NT2/D1 (cell line): ENCODE results near the gene NADSYN1.

ENCODE experiments used
- SUZ12 ChIP-seq: IDR thresholded peaks from 2 replicates; pipeline ENCODE4 v1.6.1; 2011; ENCODE audit not compliant: insufficient read length, insufficient read depth; ENCODE audit errors: extremely low read depth
- YY1 ChIP-seq: IDR thresholded peaks from 2 replicates; pipeline ENCODE4 v1.6.1; 2011; ENCODE audit not compliant: insufficient read length, insufficient read depth
- ZNF274 ChIP-seq: IDR thresholded peaks from 2 replicates; pipeline ENCODE4 v1.6.1; 2011; ENCODE audit warnings: mild to moderate bottlenecking, low read depth, low read length

- TF ChIP-seq SUZ12: no peak
- no peak for TF ChIP-seq YY1
- TF ChIP-seq ZNF274: no peak
Measured at GRCh38 chr11:71470946-71471345, 17.9 kb downstream of the NADSYN1 start.
